HEK293T (cell line): ENCODE measurements around the gene EFCAB11.

Experiments used
- ELF4 ChIP-seq: fragments of 450-650 bp; IDR thresholded peaks from 2 replicates; pipeline ENCODE4 v1.6.1; 2017; ENCODE audit warnings: antibody characterized with exemption
- FOXA1 ChIP-seq: fragments of 450-650 bp; IDR thresholded peaks from 2 replicates; pipeline ENCODE4 v1.6.1; 2016; ENCODE audit warnings: mild to moderate bottlenecking
- FOXM1 ChIP-seq: fragments of 450-650 bp; IDR thresholded peaks from 2 replicates; pipeline ENCODE4 v1.6.1; 2017; ENCODE audit warnings: mild to moderate bottlenecking, borderline replicate concordance
- HDGF ChIP-seq: fragments of 450-650 bp; IDR thresholded peaks from 2 replicates; pipeline ENCODE4 v1.6.1; 2017; ENCODE audit warnings: antibody characterized with exemption, borderline replicate concordance
- NFRKB ChIP-seq: fragments of 450-650 bp; IDR thresholded peaks from 2 replicates; pipeline ENCODE4 v1.6.1; 2016; ENCODE audit warnings: mild to moderate bottlenecking, moderate library complexity
- SP1 ChIP-seq: fragments of 450-650 bp; IDR thresholded peaks from 2 replicates; pipeline ENCODE4 v1.6.1; 2017
- SUZ12 ChIP-seq: fragments of 450-650 bp; IDR thresholded peaks from 2 replicates; pipeline ENCODE4 v1.6.1; 2016; ENCODE audit warnings: mild to moderate bottlenecking

GRCh38 chr14:89920056-89920455, 34.5 kb downstream of the EFCAB11 start:
- TF ChIP-seq ELF4, result no peak
- TF ChIP-seq HDGF, result no peak
- TF ChIP-seq FOXA1, result no peak
- no peak for TF ChIP-seq SP1
- TF ChIP-seq SUZ12, result no peak
- TF ChIP-seq FOXM1, result no peak
- no peak for TF ChIP-seq NFRKB
